ENCODE measurements around the gene THOC1.

DNA sequence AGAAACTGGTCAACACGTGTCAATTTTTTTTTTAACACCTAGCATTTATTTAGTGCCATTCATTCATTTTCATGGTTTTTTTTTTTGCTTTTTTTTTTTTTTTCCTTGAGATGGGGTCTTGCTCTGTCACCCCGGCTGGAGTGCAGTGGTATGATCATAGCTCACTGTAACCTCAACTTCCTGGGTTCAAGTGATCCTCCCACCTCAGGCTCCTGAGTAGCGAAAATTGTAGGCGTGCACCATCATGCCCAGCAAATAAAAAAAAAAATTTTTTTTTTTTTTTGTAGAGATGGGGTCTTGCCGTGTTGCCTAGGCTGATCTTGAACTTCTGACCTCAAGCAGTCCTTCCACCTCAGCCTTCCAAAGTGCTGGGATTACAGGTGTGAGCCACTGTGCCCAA is 88.3 kb downstream of the THOC1 start:
- TF ChIP-seq EZH2 (IDR thresholded peaks at IDR 0.05) (no peak), CTCF (IDR thresholded peaks at IDR 0.05) (no peak)
